HG02571 (cell line): ENCODE data around the gene CHN1.
A peak's percentile ranks its signal among the peaks of the same experiment; 100 is the strongest.

ENCODE experiments used
- ATAC-seq: cut with Tn5 transposase; IDR thresholded peaks from one replicate; pipeline ENCODE4 v1.9.1; 2021; ENCODE audit warnings: mild to moderate bottlenecking, moderate library complexity; ENCODE audit not compliant: unreplicated experiment

The CHN1 gene

GRCh38 chr2:174877301-174877700 is 127.9 kb downstream of the CHN1 start:
- ATAC-seq, result no peak

GRCh38 chr2:174874085-174874484 is 131.1 kb downstream of the CHN1 start:
- ATAC-seq, result no peak

GRCh38 chr2:174873471-174873870 is 131.7 kb downstream of the CHN1 start:
- ATAC-seq, result no peak

GRCh38 chr2:174870787-174871186 is 134.4 kb downstream of the CHN1 start:
- ATAC-seq, result no peak

GRCh38 chr2:174868878-174869277 is 136.3 kb downstream of the CHN1 start:
- no peak for ATAC-seq

GRCh38 chr2:174866421-174866820 is 138.8 kb downstream of the CHN1 start:
- ATAC-seq, result no peak

GRCh38 chr2:174863183-174863582 is 142.0 kb downstream of the CHN1 start:
- no peak for ATAC-seq

- no peak for ATAC-seq
Observed at GRCh38 chr2:174859563-174860169, 145.5 kb downstream of the CHN1 start.

- ATAC-seq, result no peak
Observed at GRCh38 chr2:174858745-174859144, 146.4 kb downstream of the CHN1 start.

- no peak for ATAC-seq
Observed at GRCh38 chr2:174856447-174856846, 148.7 kb downstream of the CHN1 start.

- no peak for ATAC-seq
Observed at GRCh38 chr2:174846941-174847938, 157.9 kb downstream of the CHN1 start.

- ATAC-seq, result no peak
Observed at GRCh38 chr2:174846218-174846617, 159.0 kb downstream of the CHN1 start.

- ATAC-seq, result no peak
Observed at GRCh38 chr2:174844295-174844708, 160.9 kb downstream of the CHN1 start.

GRCh38 chr2:174842496-174842895 is 162.7 kb downstream of the CHN1 start:
- ATAC-seq, result no peak

GRCh38 chr2:174841936-174842335 is 163.2 kb downstream of the CHN1 start:
- ATAC-seq, result no peak

GRCh38 chr2:174841350-174841749 is 163.8 kb downstream of the CHN1 start:
- ATAC-seq, result no peak

- ATAC-seq, result no peak
Observed at GRCh38 chr2:174840436-174840835, 164.7 kb downstream of the CHN1 start.

GRCh38 chr2:174839662-174840061 is 165.5 kb downstream of the CHN1 start:
- ATAC-seq, result no peak

- no peak for ATAC-seq
Observed at GRCh38 chr2:174836995-174837390, 168.2 kb downstream of the CHN1 start.

GRCh38 chr2:174836377-174836994 is 168.7 kb downstream of the CHN1 start:
- ATAC-seq, result no peak

GRCh38 chr2:174835797-174836255 is 169.4 kb downstream of the CHN1 start:
- ATAC-seq, result peak; percentile 92

GRCh38 chr2:174833737-174834136 is 171.4 kb downstream of the CHN1 start:
- ATAC-seq, result no peak
